ENCODE results near the gene SBF2.
"Not testable (repeated sequence)": the region's sequence is repeated elsewhere in the genome, so short reads cannot be mapped to it uniquely, and the experiment has no call there.

SBF2 gene

GRCh38 chr11:10041748-10042446 lies 252.1 kb downstream of the SBF2 start:
- in situ Hi-C loops (cut with HindIII; ENCODE audit: low sequenced_read_pairs) = no loop called here
- TF ChIP-seq, protein P1, sequence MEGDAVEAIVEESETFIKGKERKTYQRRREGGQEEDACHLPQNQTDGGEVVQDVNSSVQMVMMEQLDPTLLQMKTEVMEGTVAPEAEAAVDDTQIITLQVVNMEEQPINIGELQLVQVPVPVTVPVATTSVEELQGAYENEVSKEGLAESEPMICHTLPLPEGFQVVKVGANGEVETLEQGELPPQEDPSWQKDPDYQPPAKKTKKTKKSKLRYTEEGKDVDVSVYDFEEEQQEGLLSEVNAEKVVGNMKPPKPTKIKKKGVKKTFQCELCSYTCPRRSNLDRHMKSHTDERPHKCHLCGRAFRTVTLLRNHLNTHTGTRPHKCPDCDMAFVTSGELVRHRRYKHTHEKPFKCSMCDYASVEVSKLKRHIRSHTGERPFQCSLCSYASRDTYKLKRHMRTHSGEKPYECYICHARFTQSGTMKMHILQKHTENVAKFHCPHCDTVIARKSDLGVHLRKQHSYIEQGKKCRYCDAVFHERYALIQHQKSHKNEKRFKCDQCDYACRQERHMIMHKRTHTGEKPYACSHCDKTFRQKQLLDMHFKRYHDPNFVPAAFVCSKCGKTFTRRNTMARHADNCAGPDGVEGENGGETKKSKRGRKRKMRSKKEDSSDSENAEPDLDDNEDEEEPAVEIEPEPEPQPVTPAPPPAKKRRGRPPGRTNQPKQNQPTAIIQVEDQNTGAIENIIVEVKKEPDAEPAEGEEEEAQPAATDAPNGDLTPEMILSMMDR (IDR thresholded peaks at IDR 0.05; ENCODE audit: low read depth, low read length, missing control alignments) = no peak
- DNase-seq (ENCODE audit: low read depth) = no peak
- no peak overlapping the region for H3K4me3 ChIP-seq (ENCODE audit: low read depth, low read length)

- TF ChIP-seq, protein P1 (IDR thresholded peaks at IDR 0.05; ENCODE audit: low read depth, low read length, missing control alignments) = no peak
- DNase-seq (ENCODE audit: low read depth) = no peak
- in situ Hi-C loops (cut with HindIII; ENCODE audit: low sequenced_read_pairs) = no loop called here
- H3K4me3 ChIP-seq (ENCODE audit: low read depth, low read length) = no peak overlapping the region
Measured at GRCh38 chr11:10041332-10041731, 252.7 kb downstream of the SBF2 start.

- no peak overlapping the region for H3K4me3 ChIP-seq (ENCODE audit: low read depth, low read length)
- in situ Hi-C loops (cut with HindIII; ENCODE audit: low sequenced_read_pairs) = no loop called here
- no peak for DNase-seq (ENCODE audit: low read depth)
- TF ChIP-seq, protein P1 (IDR thresholded peaks at IDR 0.05; ENCODE audit: low read depth, low read length, missing control alignments) = no peak
Measured at GRCh38 chr11:10038521-10039302, 255.3 kb downstream of the SBF2 start.

- in situ Hi-C loops (cut with HindIII; ENCODE audit: low sequenced_read_pairs); DNase-seq (ENCODE audit: low read depth); H3K4me3 ChIP-seq (ENCODE audit: low read depth, low read length): not testable (repeated sequence)
Measured at GRCh38 chr11:10035932-10036331, 258.1 kb downstream of the SBF2 start.

GRCh38 chr11:10032935-10033334 lies 261.1 kb downstream of the SBF2 start:
- TF ChIP-seq, protein P1 (IDR thresholded peaks at IDR 0.05; ENCODE audit: low read depth, low read length, missing control alignments) = no peak
- in situ Hi-C loops (cut with HindIII; ENCODE audit: low sequenced_read_pairs) = no loop called here
- DNase-seq (ENCODE audit: low read depth) = no peak
- no peak overlapping the region for H3K4me3 ChIP-seq (ENCODE audit: low read depth, low read length)

GRCh38 chr11:10030122-10030490 lies 263.9 kb downstream of the SBF2 start:
- H3K4me3 ChIP-seq (ENCODE audit: low read depth, low read length) = no peak overlapping the region
- TF ChIP-seq, protein P1 (IDR thresholded peaks at IDR 0.05; ENCODE audit: low read depth, low read length, missing control alignments) = no peak
- in situ Hi-C loops (cut with HindIII; ENCODE audit: low sequenced_read_pairs) = no loop called here
- DNase-seq (ENCODE audit: low read depth) = no peak
